ENCODE data around the gene SEMA3B. TPM values are rescaled to one million over a fixed set of nuclear protein-coding genes. Genes with fewer than 3 reads are reported as not detected.

Gene SEMA3B
- total RNA-seq, 1 experiment from 2014 or later: 6.4 TPM

- no peaks in the 10 kb centered on the region; a peak in 1 of 7 replicates for H3K36me3 Mint-ChIP-seq (ENCODE audit: insufficient read depth in 1 of 3, low read depth in 3 of 3)
- no peak overlapping the region for H4K8ac ChIP-seq (replicated peaks; ENCODE audit: insufficient read length, low read depth, low read length)
- H3K27me3 ChIP-seq (ENCODE audit: insufficient read depth, low read length): peaks cover 16% of the 10 kb centered on the region; the same call in 1 of the 2 replicates
Measured at GRCh38 chr3:50274371-50275104, 5.6 kb downstream of the SEMA3B start.

More at GRCh38 chr3:50274371-50275104, 5.6 kb downstream of the SEMA3B start:
- H3K9me3 Mint-ChIP-seq: no peaks in the 10 kb centered on the region; a peak in 1 of 5 replicates
- H3K27ac Mint-ChIP-seq: no peak overlapping the region
- no peak overlapping the region for H4K91ac ChIP-seq (ENCODE audit: insufficient read length, low read depth, low read length)
- H3K9ac ChIP-seq (ENCODE audit: extremely low read depth, insufficient read length, low read length): no peak overlapping the region
- no peaks in the 10 kb centered on the region for H4K20me1 ChIP-seq (ENCODE audit: control insufficient read depth, insufficient read depth, insufficient read length)
- H2BK12ac ChIP-seq (ENCODE audit: insufficient read length, low read depth, low read length): no peak overlapping the region
- no peak overlapping the region for H3K14ac ChIP-seq (ENCODE audit: insufficient read depth, low read length)
- H4K5ac ChIP-seq (ENCODE audit: insufficient read length, low read depth, low read length): no peak overlapping the region
- TF ChIP-seq CTCF (conservative IDR thresholded peaks at IDR 0.05): peak; percentile 97
- H2BK15ac ChIP-seq (ENCODE audit: low read depth, low read length): no peak overlapping the region
- no peak overlapping the region for H3K23ac ChIP-seq (ENCODE audit: insufficient read length, low read depth, low read length)
- H2AFZ ChIP-seq (ENCODE audit: low read length): no peak overlapping the region
- H2BK20ac ChIP-seq (ENCODE audit: low read depth, low read length, poor library complexity, severe bottlenecking): no peak overlapping the region
- H3K4me3 Mint-ChIP-seq: peak overlapping the region; percentile 57 to 78
- no peak overlapping the region for H3K56ac ChIP-seq (ENCODE audit: insufficient read length, low read depth, low read length)
- no peak overlapping the region for H3T11ph ChIP-seq (ENCODE audit: low read length)
- H3K4me1 ChIP-seq (ENCODE audit: insufficient read depth, low read length): no peaks in the 10 kb centered on the region
- H3K4me1 Mint-ChIP-seq: peaks cover 27 to 38% of the 10 kb centered on the region in 2 experiments
- H3K4ac ChIP-seq (ENCODE audit: low read depth, low read length): no peak overlapping the region
- H2BK120ac ChIP-seq (ENCODE audit: low read depth, low read length, poor library complexity, severe bottlenecking): no peak overlapping the region
- H2BK5ac ChIP-seq (ENCODE audit: insufficient read length, low read length): no peak overlapping the region
- peaks cover 59% of the 10 kb centered on the region for H3K27me3 Mint-ChIP-seq (ENCODE audit: low read depth)
- no peaks in the 10 kb centered on the region for H3K9me3 ChIP-seq (ENCODE audit: control insufficient read depth, low read depth, low read length)
- peak; percentile 91 for DNase-seq
- no CpG with 5 or more reads among the region's 26 CpGs for WGBS (ENCODE audit: extremely low coverage, insufficient read length, low lambda C conversion rate)
- peak overlapping the region; percentile 31 for H3K4me2 ChIP-seq (ENCODE audit: insufficient read depth, insufficient read length, low read length)
- H2AK5ac ChIP-seq (ENCODE audit: insufficient read length, low read length): no peak overlapping the region
- no peak overlapping the region for H3K27ac ChIP-seq (ENCODE audit: insufficient read length, low read depth, low read length)
- no peaks in the 10 kb centered on the region for H3K79me2 ChIP-seq (ENCODE audit: insufficient read depth, low read length)
- peaks cover 10% of the 10 kb centered on the region for H3K23me2 ChIP-seq (ENCODE audit: insufficient read length, low read depth, low read length, poor library complexity, severe bottlenecking)
- H3K18ac ChIP-seq (ENCODE audit: insufficient read length, low read depth, low read length): no peak overlapping the region
- H3K79me1 ChIP-seq (ENCODE audit: insufficient read depth, low read depth, low read length, poor library complexity, severe bottlenecking): no peaks in the 10 kb centered on the region
